B cell (primary cell): ENCODE measurements around the gene LYSMD2. TPM values are rescaled to one million over a fixed set of nuclear protein-coding genes. Genes with fewer than 3 reads are reported as not detected.
A peak's percentile ranks its signal among the peaks of the same experiment; 100 is the strongest.

Experiments
- ATAC-seq: fragments of 200-7000 bp; cut with Tn5 transposase; one replicate; pipeline ENCODE4 v1.10.0; 2021; ENCODE audit warnings: low read depth, mild to moderate bottlenecking, moderate number of reproducible peaks, moderate library complexity
- CTCF ChIA-PET: fragments of 350-600 bp; sonication (Branson Sonifier 250); formaldehyde crosslinking; loops from one replicate; lab custom pipeline; 2021; ENCODE audit warnings: antibody characterized with exemption, inconsistent platforms; lab: Charles Lee
- POLR2A ChIA-PET: fragments of 350-600 bp; sonication (Branson Sonifier 250); formaldehyde crosslinking; loops from one replicate; lab custom pipeline; 2021; ENCODE audit warnings: antibody characterized with exemption; lab: Charles Lee
- DNase-seq: peaks from one replicate; pipeline ENCODE4 v3.0.0; 2013
- H2AFZ ChIP-seq: 2 replicates; pipeline ENCODE4 v1.6.1; 2012; ENCODE audit warnings: mild to moderate bottlenecking, low read depth, low read length; ENCODE audit not compliant: insufficient read depth, poor library complexity, severe bottlenecking
- H3K27ac ChIP-seq, 2 donors: 1 replicate in 1 of 2; 2 replicates in 1 of 2; pipeline ENCODE4 v1.5.1; 2012 to 2013; ENCODE audit warnings: low read length in 2 of 2, mild to moderate bottlenecking in 2 of 2, moderate library complexity in 1 of 2
- H3K27me3 ChIP-seq, 4 experiments: fragments of 200-600 bp in 1 of 4; sonication (generic) in 1 of 4; replicated peaks in 1 of 4; 1 replicate in 2 of 4; 2 replicates in 2 of 4; pipeline versions ENCODE4 v1.6.1 to v1.7.0; 2013 to 2016; ENCODE audit warnings: low read length in 3 of 4, mild to moderate bottlenecking in 2 of 4, mixed read lengths in 1 of 4, moderate library complexity in 1 of 4; ENCODE audit not compliant: insufficient read depth in 4 of 4, control insufficient read depth in 3 of 4; ENCODE audit errors: control extremely low read depth in 1 of 4
- H3K36me3 ChIP-seq, 2 experiments: replicated peaks in 1 of 2; 1 replicate in 1 of 2; 2 replicates in 1 of 2; pipeline versions ENCODE4 v1.6.1 to v1.7.1; 2013; ENCODE audit warnings: low read length in 1 of 2; ENCODE audit not compliant: insufficient read depth in 2 of 2, control insufficient read depth in 1 of 2; ENCODE audit errors: control extremely low read depth in 1 of 2, extremely low read depth in 1 of 2
- H3K4me1 ChIP-seq, 2 donors: fragments of 200-600 bp in 1 of 2; sonication (generic) in 1 of 2; 1 replicate in 1 of 2; 2 replicates in 1 of 2; pipeline versions ENCODE4 v1.5.1 to v1.6.1; 2013 to 2017; ENCODE audit warnings: low read length in 2 of 2; ENCODE audit not compliant: control insufficient read depth in 2 of 2, insufficient read depth in 2 of 2
- H3K4me2 ChIP-seq: replicated peaks from 2 replicates; pipeline ENCODE3; 2012; ENCODE audit warnings: mild to moderate bottlenecking, low read depth, low read length; ENCODE audit not compliant: poor library complexity, severe bottlenecking
- H3K4me3 ChIP-seq, 5 experiments: fragments of 200-600 bp in 1 of 5; sonication (generic) in 1 of 5; 1 replicate in 3 of 5; 2 replicates in 2 of 5; pipeline versions ENCODE4 v1.5.1 to v1.7.0; 2011 to 2016; ENCODE audit warnings: low read length in 4 of 5, mild to moderate bottlenecking in 4 of 5, low read depth in 2 of 5, control low read depth in 1 of 5, moderate library complexity in 1 of 5; ENCODE audit not compliant: insufficient read depth in 1 of 5; ENCODE audit errors: control extremely low read depth in 1 of 5, extremely low read depth in 1 of 5
- H3K79me2 ChIP-seq: fragments of 200-600 bp; sonication (generic); one replicate; pipeline ENCODE4 v1.6.0; 2016; ENCODE audit warnings: low read length; ENCODE audit not compliant: control insufficient read depth, insufficient read depth
- H3K9ac ChIP-seq: fragments of 200-600 bp; sonication (generic); 2 replicates; pipeline ENCODE4 v1.6.1; 2017; ENCODE audit warnings: mild to moderate bottlenecking, low read length, moderate library complexity
- H3K9me3 ChIP-seq, 3 donors: one replicate each; pipeline versions ENCODE4 v1.6.1 to v1.7.1; 2013; ENCODE audit warnings: low read length in 2 of 3; ENCODE audit not compliant: control insufficient read depth in 2 of 3, insufficient read depth in 1 of 3; ENCODE audit errors: control extremely low read depth in 1 of 3
- H4K20me1 ChIP-seq: 2 replicates; pipeline ENCODE4 v1.6.0; 2012; ENCODE audit warnings: mild to moderate bottlenecking, low read length; ENCODE audit not compliant: insufficient read depth, control insufficient read depth, poor library complexity, severe bottlenecking
- H3K27ac Mint-ChIP-seq: one replicate; pipeline ENCODE4 v1.8.0; 2021; ENCODE audit warnings: mixed read lengths
- H3K27me3 Mint-ChIP-seq: one replicate; pipeline ENCODE4 v1.8.0; 2021; ENCODE audit warnings: mixed read lengths
- H3K4me1 Mint-ChIP-seq: one replicate; pipeline ENCODE4 v1.8.0; 2021; ENCODE audit warnings: mixed read lengths
- H3K4me3 Mint-ChIP-seq: one replicate; pipeline ENCODE4 v1.8.0; 2021; ENCODE audit warnings: mixed read lengths
- H3K9me3 Mint-ChIP-seq: one replicate; pipeline ENCODE4 v1.8.0; 2022; ENCODE audit warnings: mixed read lengths; ENCODE audit not compliant: insufficient read depth
- CTCF ChIP-seq: fragments of 200-600 bp; IDR thresholded peaks from one replicate; pipeline ENCODE4 v1.8.0; 2022; ENCODE audit warnings: antibody characterized with exemption, mild to moderate bottlenecking
- EZH2 ChIP-seq: IDR thresholded peaks from 2 replicates; pipeline ENCODE4 v1.6.1; 2012; ENCODE audit warnings: borderline replicate concordance, low read depth, mild to moderate bottlenecking, moderate library complexity, low read length; ENCODE audit not compliant: insufficient read depth, poor library complexity, severe bottlenecking
- WGBS: methylation state at CpG from one replicate; pipeline ENCODE4 v1.1.5; 2013; ENCODE audit warnings: missing lambda C conversion rate; ENCODE audit not compliant: insufficient coverage; 5-methylcytosine and 5-hydroxymethylcytosine counted together
- intact Hi-C: fragments of 100-400 bp; cut with micrococcal nuclease; formaldehyde crosslinking; loops from one replicate; pipeline ENCODE4 v1.10.0; 2022
- polyA plus RNA-seq: library from polyadenylated mRNA; depleted of rRNA; stranded (reverse); fragments of >200 nt; gene quantifications from 2 replicates; pipeline ENCODE4 v1.2.3, GENCODE V29; 2012
- total RNA-seq, 2 donors: library from RNA; stranded (reverse); fragments of 120-200 nt in 1 of 2; gene quantifications; 1 replicate in 1 of 2; 2 replicates in 1 of 2; pipeline versions ENCODE4 v1.2.3 to v1.2.4, GENCODE V29; 2013 to 2022

Gene LYSMD2
- total and polyA plus RNA-seq, 2 donors (not counting 1 experiment from before 2014, with no cell fraction given), result 31.0 to 48.2 TPM

DNA sequence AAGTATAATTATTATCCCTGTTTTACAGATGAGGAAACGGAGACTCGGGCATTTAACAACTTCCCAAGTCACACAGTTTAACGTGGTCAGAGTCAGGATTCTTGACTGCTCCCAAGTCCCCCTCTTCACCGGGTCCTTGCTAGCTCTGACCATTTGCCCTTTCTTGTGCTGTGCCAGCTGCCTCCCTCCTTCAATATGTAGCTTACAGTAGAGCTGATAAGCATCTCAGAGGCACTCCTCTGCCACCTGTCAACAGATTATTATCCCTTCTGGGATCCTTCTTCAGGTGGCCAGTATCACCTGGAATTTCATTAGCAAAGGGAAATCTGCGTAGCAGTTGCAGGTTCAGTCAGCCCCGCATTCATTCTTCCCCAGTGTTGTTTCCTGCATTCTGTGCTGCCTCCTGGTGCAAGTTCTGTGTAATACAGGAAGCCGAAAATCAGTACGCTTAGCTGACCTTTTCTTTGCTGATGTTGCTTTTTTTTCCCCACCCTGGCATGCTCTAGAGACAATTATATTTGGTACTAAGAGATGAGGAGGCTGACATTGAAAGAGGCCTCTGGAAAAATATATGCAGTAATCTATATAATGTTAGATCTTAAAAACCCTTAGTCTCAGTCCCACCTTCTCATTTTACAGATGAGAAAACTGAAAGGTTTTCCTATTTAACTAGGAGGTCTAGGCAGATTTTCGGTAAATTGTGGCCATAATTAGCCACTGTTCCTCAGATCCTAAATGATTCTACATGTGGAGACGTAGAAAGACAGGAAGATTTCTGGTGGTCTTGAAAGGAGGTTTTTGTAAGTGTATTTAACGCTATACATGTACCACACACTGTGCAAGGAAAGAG is 38.7 kb upstream of the LYSMD2 start:
- 56% methylated on average over 5 of the region's 11 CpGs for WGBS
- ChIA-PET CTCF (interaction anchor here (0.8 to 15.9 kb wide), 49 partner anchors 9 to 614 kb away, joined by 3 to 728 read pairs (median 6); partner anchors contain the start of genes DMXL2, LYSMD2 and SCG3), POLR2A (interaction anchor here (1.8 to 2.3 kb wide), 2 partner anchors 39 to 126 kb away, joined by 5 to 16 read pairs; partner anchors contain the start of gene LYSMD2)
- peak; percentile 72 for DNase-seq
- no peaks in the 10 kb centered on the region for H3K79me2 ChIP-seq
- Mint-ChIP-seq H3K4me3 (no peak overlapping the region), H3K27me3 (no peaks in the 10 kb centered on the region), H3K27ac (no peak overlapping the region), H3K9me3 (no peaks in the 10 kb centered on the region), H3K4me1 (peaks cover 10% of the 10 kb centered on the region)
- TF ChIP-seq EZH2, result no peak
- TF ChIP-seq CTCF, result peak; percentile 77
- H3K4me3 ChIP-seq, result no peak overlapping the region
- peaks cover 7% of the 10 kb centered on the region for H4K20me1 ChIP-seq
- no peak overlapping the region for H3K27ac ChIP-seq
- peaks cover 0 to 19% of the 10 kb centered on the region in 2 experiments for H3K36me3 ChIP-seq
- no peak overlapping the region for H3K9ac ChIP-seq
- no peaks in the 10 kb centered on the region for H3K27me3 ChIP-seq
- intact Hi-C loops, result loop anchor here (1.0 kb wide), 2 partner anchors 45 to 126 kb away; no protein-coding TSS in a partner anchor
- H2AFZ ChIP-seq, result no peak overlapping the region
- ATAC-seq, result peak; percentile 86
- H3K4me2 ChIP-seq, result no peak overlapping the region
- peaks cover 0 to 4% of the 10 kb centered on the region in 2 donors for H3K4me1 ChIP-seq
- no peaks in the 10 kb centered on the region for H3K9me3 ChIP-seq

DNA sequence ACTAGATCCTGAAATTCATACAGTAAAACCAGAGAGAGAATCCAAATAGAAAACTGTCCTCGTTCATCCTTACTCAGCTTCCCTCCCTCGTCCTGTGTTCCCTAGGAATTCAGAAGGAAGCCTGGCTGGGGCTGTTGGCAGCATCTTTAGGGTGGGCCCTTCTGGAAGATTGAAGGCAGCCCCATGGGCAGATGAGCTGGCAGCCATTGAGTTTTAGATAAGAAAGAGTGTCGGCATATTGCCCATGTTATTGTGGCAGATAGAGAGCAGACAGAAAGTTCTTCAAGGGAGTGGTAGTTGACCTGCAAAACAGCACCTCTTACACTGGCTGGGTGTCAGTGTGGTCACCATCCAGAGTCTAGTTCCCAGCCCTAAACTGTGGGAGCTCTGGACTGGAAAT is 37.5 kb upstream of the LYSMD2 start:
- H3K27ac Mint-ChIP-seq, result peak overlapping the region; percentile 46
- peaks cover 12% of the 10 kb centered on the region for H3K4me1 Mint-ChIP-seq
- H4K20me1 ChIP-seq, result peaks cover 7% of the 10 kb centered on the region
- DNase-seq (no peak), ATAC-seq (no peak)
- no peaks in the 10 kb centered on the region for H3K9me3 ChIP-seq
- H3K4me2 ChIP-seq, result no peak overlapping the region
- peaks cover 0 to 19% of the 10 kb centered on the region in 2 experiments for H3K36me3 ChIP-seq
- POLR2A ChIA-PET, result no interaction called here
- H2AFZ ChIP-seq, result no peak overlapping the region
- H3K9ac ChIP-seq, result no peak overlapping the region
- H3K79me2 ChIP-seq, result no peaks in the 10 kb centered on the region
- intact Hi-C loops, result no loop called here
- WGBS, result 100% methylated on average over 1 of the region's 3 CpGs
- no peak overlapping the region for H3K4me3 ChIP-seq
- no peaks in the 10 kb centered on the region for H3K27me3 ChIP-seq
- peaks cover 0 to 4% of the 10 kb centered on the region in 2 donors for H3K4me1 ChIP-seq
- H3K27me3 Mint-ChIP-seq, result no peaks in the 10 kb centered on the region
- TF ChIP-seq CTCF, result no peak
- TF ChIP-seq EZH2, result no peak
- no peak overlapping the region for H3K27ac ChIP-seq
- H3K9me3 Mint-ChIP-seq, result no peaks in the 10 kb centered on the region
- CTCF ChIA-PET, result interaction anchor here (0.6 to 15.9 kb wide), 13 partner anchors 13 to 466 kb away, joined by 3 to 728 read pairs (median 17); partner anchors contain the start of genes DMXL2, LYSMD2 and SCG3
- no peak overlapping the region for H3K4me3 Mint-ChIP-seq
